Measurements from ENCODE around the gene INO80B. TPM values are rescaled to one million over a fixed set of nuclear protein-coding genes. Genes with fewer than 3 reads are reported as not detected.

Gene INO80B
- total and polyA plus RNA-seq, 2 donors (not counting 1 experiment from before 2014, with no cell fraction given) = 30.4 to 78.6 TPM

- Histone ChIP-seq H3K9ac (ENCODE audit: low read length) (no peak overlapping the region), H4K20me1 (ENCODE audit: control insufficient read depth, insufficient read depth, low read length, poor library complexity, severe bottlenecking) (no peaks in the 10 kb centered on the region)
- WGBS (ENCODE audit: insufficient coverage) = 96% methylated on average over 34 of the region's 43 CpGs
Observed at GRCh38 chr2:74436111-74436805, 18.6 kb upstream of the INO80B start.

More at GRCh38 chr2:74436111-74436805, 18.6 kb upstream of the INO80B start:
- Histone ChIP-seq H3K4me2 (replicated peaks; ENCODE audit: low read depth, low read length, poor library complexity, severe bottlenecking) (no peak overlapping the region), H3K27me3 (replicated peaks in 1 of 4; ENCODE audit: control extremely low read depth in 1 of 4, control insufficient read depth in 3 of 4, insufficient read depth in 4 of 4, low read length in 3 of 4) (peaks cover 0 to 15% (median 3%) of the 10 kb centered on the region in 4 experiments), H3K4me1 (ENCODE audit: control insufficient read depth in 2 of 2, insufficient read depth in 2 of 2, low read length in 2 of 2) (peaks cover 27 to 32% of the 10 kb centered on the region in 2 donors), H3K4me3 (ENCODE audit: control extremely low read depth in 1 of 5, extremely low read depth in 1 of 5, insufficient read depth in 1 of 5, low read depth in 2 of 5, low read length in 4 of 5) (no peak overlapping the region), H3K36me3 (replicated peaks in 1 of 2; ENCODE audit: control extremely low read depth in 1 of 2, control insufficient read depth in 1 of 2, extremely low read depth in 1 of 2, insufficient read depth in 2 of 2, low read length in 1 of 2) (no peaks in the 10 kb centered on the region), H3K9me3 (ENCODE audit: control extremely low read depth in 1 of 3, control insufficient read depth in 2 of 3, insufficient read depth in 1 of 3, low read length in 2 of 3) (peaks cover 0 to 4% (median 0%) of the 10 kb centered on the region in 3 donors), H2AFZ (ENCODE audit: insufficient read depth, low read depth, low read length, poor library complexity, severe bottlenecking) (no peak overlapping the region), H3K79me2 (ENCODE audit: control insufficient read depth, insufficient read depth, low read length) (no peaks in the 10 kb centered on the region), H3K27ac (ENCODE audit: low read length in 2 of 2) (no peak overlapping the region)
- Mint-ChIP-seq H3K27ac (no peak overlapping the region), H3K4me1 (peaks cover 41% of the 10 kb centered on the region), H3K4me3 (no peak overlapping the region), H3K9me3 (ENCODE audit: insufficient read depth) (no peaks in the 10 kb centered on the region), H3K27me3 (peaks cover 3% of the 10 kb centered on the region)
- TF ChIP-seq, protein P1, sequence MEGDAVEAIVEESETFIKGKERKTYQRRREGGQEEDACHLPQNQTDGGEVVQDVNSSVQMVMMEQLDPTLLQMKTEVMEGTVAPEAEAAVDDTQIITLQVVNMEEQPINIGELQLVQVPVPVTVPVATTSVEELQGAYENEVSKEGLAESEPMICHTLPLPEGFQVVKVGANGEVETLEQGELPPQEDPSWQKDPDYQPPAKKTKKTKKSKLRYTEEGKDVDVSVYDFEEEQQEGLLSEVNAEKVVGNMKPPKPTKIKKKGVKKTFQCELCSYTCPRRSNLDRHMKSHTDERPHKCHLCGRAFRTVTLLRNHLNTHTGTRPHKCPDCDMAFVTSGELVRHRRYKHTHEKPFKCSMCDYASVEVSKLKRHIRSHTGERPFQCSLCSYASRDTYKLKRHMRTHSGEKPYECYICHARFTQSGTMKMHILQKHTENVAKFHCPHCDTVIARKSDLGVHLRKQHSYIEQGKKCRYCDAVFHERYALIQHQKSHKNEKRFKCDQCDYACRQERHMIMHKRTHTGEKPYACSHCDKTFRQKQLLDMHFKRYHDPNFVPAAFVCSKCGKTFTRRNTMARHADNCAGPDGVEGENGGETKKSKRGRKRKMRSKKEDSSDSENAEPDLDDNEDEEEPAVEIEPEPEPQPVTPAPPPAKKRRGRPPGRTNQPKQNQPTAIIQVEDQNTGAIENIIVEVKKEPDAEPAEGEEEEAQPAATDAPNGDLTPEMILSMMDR (IDR thresholded peaks at IDR 0.05) = no peak
- no peak for TF ChIP-seq EZH2 (IDR thresholded peaks at IDR 0.05; ENCODE audit: borderline replicate concordance, insufficient read depth, low read depth, low read length, poor library complexity, severe bottlenecking)
- intact Hi-C loops (cut with micrococcal nuclease) = no loop called here
- ChIA-PET CTCF (interaction anchor here (0.7 kb wide), 1 partner anchor 62 kb away, joined by 3 read pairs; no protein-coding TSS in a partner anchor), POLR2A (no interaction called here)
- DNase-seq = no peak
- no peak for ATAC-seq (ENCODE audit: low read depth)

All from B cell (primary cell).